ENCODE data around the gene NFASC. TPM values are rescaled to one million over a fixed set of nuclear protein-coding genes. Genes with fewer than 3 reads are reported as not detected.

NFASC gene
- total and polyA plus RNA-seq, 2 donors (not counting 3 experiments of a cell fraction or from before 2014, with no cell fraction given), result not detected

- Histone ChIP-seq H3K4me3 (replicated peaks in 1 of 3; ENCODE audit: insufficient read depth in 1 of 3, low read depth in 1 of 3, low read length in 3 of 3) (no peak overlapping the region), H3K9ac (replicated peaks; ENCODE audit: extremely low read depth, insufficient read depth, low read length) (no peak overlapping the region), H3K4me2 (ENCODE audit: insufficient read depth, low read length) (no peak overlapping the region), H4K20me1 (replicated peaks; ENCODE audit: control insufficient read depth, extremely low read depth, insufficient read depth, low read length) (no peaks in the 10 kb centered on the region), H3K79me2 (ENCODE audit: control insufficient read depth, insufficient read depth, low read length) (no peaks in the 10 kb centered on the region), H3K9me3 (replicated peaks; ENCODE audit: control insufficient read depth, insufficient read depth, low read length) (no peaks in the 10 kb centered on the region), H2AFZ (ENCODE audit: low read depth, low read length) (no peak overlapping the region), H3K4me1 (ENCODE audit: control insufficient read depth, extremely low read depth, insufficient read depth, low read length) (no peaks in the 10 kb centered on the region), H3K27me3 (ENCODE audit: control insufficient read depth in 2 of 2, insufficient read depth in 2 of 2, low read length in 2 of 2) (peaks cover 0 to 5% of the 10 kb centered on the region in 2 experiments), H3K27ac (ENCODE audit: insufficient read depth, low read depth, low read length) (no peak overlapping the region), H3K36me3 (ENCODE audit: control insufficient read depth in 2 of 2, extremely low read depth in 1 of 2, insufficient read depth in 2 of 2, low read length in 2 of 2) (no peaks in the 10 kb centered on the region), H3K9me1 (replicated peaks; ENCODE audit: control insufficient read depth, extremely low read depth, insufficient read depth, low read length) (no peaks in the 10 kb centered on the region)
- dilution Hi-C loops (cut with MboI; ENCODE audit: extremely low pct_ligation_motif_present, low sequenced_read_pairs), result no loop called here
- DNase-seq (ENCODE audit: low read depth, low spot score), result no peak
- no peak for FAIRE-seq
- CTCF ChIA-PET, result interaction anchor here (1.2 kb wide), 2 partner anchors 11 to 32 kb away, joined by 3 read pairs; no protein-coding TSS in a partner anchor
- POLR2A ChIA-PET, result no interaction called here
- TF ChIP-seq FOS (IDR thresholded peaks at IDR 0.05; ENCODE audit: borderline replicate concordance, insufficient read depth, low read length) (no peak), JUN (IDR thresholded peaks at IDR 0.05; ENCODE audit: borderline replicate concordance, insufficient read depth, insufficient read length, low read depth) (no peak), POLR2A (IDR thresholded peaks at IDR 0.05; ENCODE audit: low read depth, low read length) (no peak), POLR2AphosphoS5 (IDR thresholded peaks at IDR 0.05; ENCODE audit: insufficient read depth, low read depth, low read length) (no peak), CTCF (IDR thresholded peaks at IDR 0.05; ENCODE audit: extremely low read depth in 1 of 2, insufficient read depth in 1 of 2, low read depth in 1 of 2, low read length in 2 of 2) (no peak)
- intact Hi-C loops (cut with micrococcal nuclease), result no loop called here
- no TSS peak for BruUV-seq (replicated peaks)
These were observed 149.8 kb downstream of the NFASC start for GRCh38 chr1:205020466-205020865.

GRCh38 chr1:205024679-205025078, 154.0 kb downstream of the NFASC start:
- CTCF ChIA-PET, result interaction anchor here (2.3 kb wide), 1 partner anchor 37 kb away, joined by 10 read pairs; no protein-coding TSS in a partner anchor

More at GRCh38 chr1:205024679-205025078, 154.0 kb downstream of the NFASC start:
- Histone ChIP-seq H3K27ac (ENCODE audit: insufficient read depth, low read depth, low read length) (no peak overlapping the region), H3K27me3 (ENCODE audit: control insufficient read depth in 2 of 2, insufficient read depth in 2 of 2, low read length in 2 of 2) (peaks cover 7 to 12% of the 10 kb centered on the region in 2 experiments), H3K4me1 (ENCODE audit: control insufficient read depth, extremely low read depth, insufficient read depth, low read length) (no peaks in the 10 kb centered on the region), H3K79me2 (ENCODE audit: control insufficient read depth, insufficient read depth, low read length) (no peaks in the 10 kb centered on the region), H3K9me1 (replicated peaks; ENCODE audit: control insufficient read depth, extremely low read depth, insufficient read depth, low read length) (no peaks in the 10 kb centered on the region), H2AFZ (ENCODE audit: low read depth, low read length) (no peak overlapping the region), H4K20me1 (replicated peaks; ENCODE audit: control insufficient read depth, extremely low read depth, insufficient read depth, low read length) (no peaks in the 10 kb centered on the region), H3K4me2 (ENCODE audit: insufficient read depth, low read length) (no peak overlapping the region), H3K9ac (replicated peaks; ENCODE audit: extremely low read depth, insufficient read depth, low read length) (no peak overlapping the region), H3K4me3 (replicated peaks in 1 of 3; ENCODE audit: insufficient read depth in 1 of 3, low read depth in 1 of 3, low read length in 3 of 3) (no peak overlapping the region), H3K36me3 (ENCODE audit: control insufficient read depth in 2 of 2, extremely low read depth in 1 of 2, insufficient read depth in 2 of 2, low read length in 2 of 2) (no peaks in the 10 kb centered on the region), H3K9me3 (replicated peaks; ENCODE audit: control insufficient read depth, insufficient read depth, low read length) (no peaks in the 10 kb centered on the region)
- POLR2A ChIA-PET, result no interaction called here
- TF ChIP-seq MYC (IDR thresholded peaks at IDR 0.05; ENCODE audit: low read depth, low read length) (no peak), FOS (IDR thresholded peaks at IDR 0.05; ENCODE audit: borderline replicate concordance, insufficient read depth, low read length) (no peak), EZH2 (IDR thresholded peaks at IDR 0.05; ENCODE audit: borderline replicate concordance, low read depth, low read length, severe bottlenecking) (no peak), CTCF (IDR thresholded peaks at IDR 0.05; ENCODE audit: extremely low read depth in 1 of 2, insufficient read depth in 1 of 2, low read depth in 1 of 2, low read length in 2 of 2) (no peak), POLR2AphosphoS5 (IDR thresholded peaks at IDR 0.05; ENCODE audit: insufficient read depth, low read depth, low read length) (no peak), POLR2A (IDR thresholded peaks at IDR 0.05; ENCODE audit: low read depth, low read length) (no peak), MAX (IDR thresholded peaks at IDR 0.05; ENCODE audit: insufficient read depth, insufficient read length) (no peak), GATA2 (IDR thresholded peaks at IDR 0.05; ENCODE audit: insufficient read depth, insufficient read length, low read depth, low read length) (no peak), JUN (IDR thresholded peaks at IDR 0.05; ENCODE audit: borderline replicate concordance, insufficient read depth, insufficient read length, low read depth) (no peak)
- dilution Hi-C loops (cut with MboI; ENCODE audit: extremely low pct_ligation_motif_present, low sequenced_read_pairs) (no loop called here), intact Hi-C loops (cut with micrococcal nuclease) (no loop called here)
- DNase-seq (ENCODE audit: low read depth, low spot score) (no peak), FAIRE-seq (no peak)
- no TSS peak for BruUV-seq (replicated peaks)
